ENCODE data around the gene KRT71.

GRCh38 chr12:52495389-52495788, 57.6 kb downstream of the KRT71 start:
- TF ChIP-seq CTCF (IDR thresholded peaks at IDR 0.05) (no peak), POLR2A (IDR thresholded peaks at IDR 0.05) (no peak), EP300 (IDR thresholded peaks at IDR 0.05) (no peak)

Measured in sigmoid colon (tissue), 4 donors.